GM21423 (cell line): ENCODE measurements around the gene COG6.

Source experiments
- ATAC-seq: cut with Tn5 transposase; IDR thresholded peaks from one replicate; pipeline ENCODE4 v1.9.1; 2021; ENCODE audit warnings: mild to moderate bottlenecking, moderate library complexity; ENCODE audit not compliant: unreplicated experiment

The COG6 gene

DNA sequence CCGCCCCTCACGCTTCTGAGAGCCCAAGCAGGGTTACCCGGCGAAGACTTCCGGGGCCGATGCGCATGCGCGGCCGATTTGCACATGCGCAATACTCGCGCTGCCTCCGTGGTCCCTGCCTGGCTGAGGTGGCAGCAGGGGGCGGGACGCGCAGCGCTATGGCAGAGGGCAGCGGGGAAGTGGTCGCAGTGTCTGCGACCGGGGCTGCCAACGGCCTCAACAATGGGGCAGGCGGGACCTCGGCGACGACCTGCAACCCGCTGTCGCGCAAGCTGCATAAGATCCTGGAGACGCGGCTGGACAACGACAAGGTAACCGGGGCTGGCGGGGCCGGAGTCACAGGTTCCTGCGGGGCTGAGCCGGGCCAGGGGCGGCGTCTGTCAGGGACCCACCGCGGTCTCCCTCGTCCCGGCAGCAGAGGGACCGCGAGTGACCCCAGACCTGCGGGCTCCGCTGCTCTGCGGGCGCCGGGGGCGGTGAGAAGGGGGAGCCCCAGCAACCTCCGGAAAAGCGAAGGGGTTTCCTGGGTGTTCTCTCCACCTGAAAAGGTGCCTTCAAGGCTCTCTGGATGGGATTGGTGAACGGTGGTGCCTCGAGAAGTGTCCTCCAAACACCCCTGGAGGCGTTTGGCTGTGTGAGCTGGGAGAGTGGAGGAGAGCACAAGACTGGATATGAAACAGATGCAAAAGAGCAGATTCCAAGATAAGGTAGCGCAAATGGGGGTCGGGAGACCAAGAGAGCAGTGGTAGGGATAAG lies at the start of gene COG6:
COG6 (plus strand) TSS at position 94 of the 756 bp plus-strand sequence; CDS start at position 159, 65 bp downstream.
- ATAC-seq, result peak; percentile 93

GRCh38 chr13:39605677-39606320 lies 49.7 kb upstream of the COG6 start:
- no peak for ATAC-seq

DNA sequence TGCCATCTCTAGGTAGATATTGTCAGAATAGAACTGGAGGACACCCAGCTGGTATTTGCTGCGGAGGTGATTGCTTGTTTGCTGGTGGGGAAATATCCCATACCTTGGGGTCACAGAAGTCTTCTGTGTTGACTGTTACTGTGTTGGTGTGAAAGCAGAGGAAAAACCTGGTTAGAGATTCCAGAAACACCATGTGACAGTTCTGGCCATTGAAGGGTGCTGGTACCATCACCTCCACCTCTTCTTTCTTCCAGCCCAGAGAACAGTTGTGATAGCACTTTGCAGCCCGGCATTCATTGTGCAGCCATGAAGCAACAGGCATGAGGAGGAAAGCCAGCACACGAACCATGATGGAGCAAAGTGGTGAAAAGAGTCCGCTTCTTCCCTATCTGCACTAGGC lies 47.6 kb upstream of the COG6 start:
- no peak for ATAC-seq

GRCh38 chr13:39612023-39612637 lies 43.3 kb upstream of the COG6 start:
- no peak for ATAC-seq

DNA sequence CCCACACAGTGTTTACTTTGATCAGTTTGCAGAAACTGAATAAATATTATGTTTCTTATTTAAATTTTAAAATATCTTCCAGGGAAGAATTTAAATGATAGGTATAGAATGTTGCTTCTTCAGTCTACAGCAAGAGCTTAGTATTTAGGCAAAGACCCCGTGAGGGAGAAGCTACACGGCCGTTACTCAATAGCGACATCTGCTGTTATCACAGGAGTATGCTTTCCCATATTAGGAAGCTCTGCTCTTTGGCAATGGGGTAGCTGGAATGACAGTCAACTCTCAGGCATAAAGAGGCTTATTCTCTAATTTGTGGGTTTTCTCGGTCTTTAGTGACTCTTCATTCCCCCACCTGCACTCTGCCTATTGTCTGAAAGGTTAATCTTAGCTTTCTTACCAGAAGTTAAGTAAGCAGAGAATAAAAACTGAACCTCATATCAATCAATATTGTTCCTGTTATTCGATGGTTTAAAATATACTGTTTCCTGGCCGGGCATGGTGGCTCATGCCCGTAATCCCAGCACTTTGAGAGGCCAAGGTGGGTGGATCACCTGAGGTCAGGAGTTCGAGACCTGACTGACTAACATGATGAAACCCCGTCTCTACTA lies 39.3 kb upstream of the COG6 start:
- ATAC-seq, result peak; percentile 64

GRCh38 chr13:39618561-39618960 lies 36.9 kb upstream of the COG6 start:
- no peak for ATAC-seq

DNA sequence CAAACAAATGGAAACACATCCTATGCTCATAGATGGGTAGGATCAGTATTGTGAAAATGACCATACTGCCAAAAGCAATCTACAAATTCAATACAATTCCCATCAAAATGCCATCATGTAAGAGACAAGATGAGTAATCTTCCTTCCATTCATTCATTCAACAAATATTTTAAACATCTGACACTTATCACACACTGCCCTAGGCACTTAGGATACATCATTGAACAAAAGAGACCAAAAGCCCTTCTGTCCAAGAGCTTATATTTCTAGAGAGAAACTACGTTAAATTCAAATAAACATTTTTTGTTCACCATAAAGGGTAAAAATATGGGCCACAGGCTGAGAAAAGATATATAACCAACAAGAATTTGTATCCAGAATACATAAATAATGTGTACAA lies 32.0 kb upstream of the COG6 start:
- ATAC-seq, result no peak

DNA sequence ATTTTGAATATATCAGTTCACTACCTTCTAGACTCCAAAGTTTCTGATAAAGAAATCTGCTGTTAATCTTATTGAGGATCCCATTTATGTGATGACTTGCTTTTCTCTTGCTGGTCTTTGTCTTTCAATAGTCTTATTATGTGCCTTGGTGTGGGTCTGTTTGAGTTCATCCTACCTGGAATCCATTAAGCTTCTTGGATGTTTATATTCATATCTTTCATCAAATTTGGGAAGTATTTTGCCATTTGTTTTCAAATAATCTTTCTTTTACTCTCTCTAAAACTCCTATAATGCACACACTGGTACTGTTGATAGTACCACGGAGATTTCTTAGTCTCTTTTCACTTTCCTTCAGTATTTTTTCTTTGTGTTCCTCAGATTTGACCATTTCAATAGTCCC lies 24.2 kb upstream of the COG6 start:
- ATAC-seq, result no peak

DNA sequence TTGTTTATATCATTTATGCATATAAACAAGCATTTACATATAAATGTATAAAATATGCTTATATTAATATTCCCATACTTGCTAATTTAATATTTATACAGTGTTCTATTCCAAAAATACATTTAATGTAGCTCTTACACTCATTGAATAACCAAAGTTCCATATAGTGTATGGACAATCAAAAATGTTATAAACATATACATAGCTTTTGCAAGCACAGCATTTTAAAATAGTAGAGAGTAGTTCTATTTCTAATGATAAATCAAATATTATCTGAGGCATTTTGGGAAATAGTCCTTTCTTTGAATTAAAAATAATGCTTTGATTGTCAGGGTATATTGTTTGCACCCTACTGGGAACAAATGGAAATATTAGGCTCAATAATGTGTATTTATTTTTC lies 22.5 kb upstream of the COG6 start:
- ATAC-seq, result no peak

- ATAC-seq, result no peak
These were observed 19.9 kb upstream of the COG6 start for GRCh38 chr13:39635564-39635963.

DNA sequence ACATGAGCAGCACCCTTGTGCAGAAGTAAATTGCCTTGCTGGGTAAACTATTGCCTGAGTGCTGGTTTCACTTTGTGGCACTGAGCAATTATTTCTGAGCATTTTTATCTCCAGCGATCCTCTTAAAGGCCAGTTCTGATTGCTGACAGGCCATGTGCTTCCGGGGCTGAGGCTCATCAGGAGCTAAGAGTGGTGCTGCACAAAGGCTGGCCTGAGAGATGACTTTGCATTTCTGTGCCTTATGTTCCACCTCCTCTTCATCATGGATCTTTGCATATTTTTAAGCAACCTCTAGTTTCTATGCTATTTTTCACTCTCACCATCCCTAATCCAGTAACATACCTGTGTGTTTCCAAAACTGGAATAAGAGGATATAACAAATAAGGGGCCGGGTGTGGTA lies 17.6 kb upstream of the COG6 start:
- ATAC-seq, result no peak

- no peak for ATAC-seq
These were observed 13.8 kb upstream of the COG6 start for GRCh38 chr13:39641645-39642044.

DNA sequence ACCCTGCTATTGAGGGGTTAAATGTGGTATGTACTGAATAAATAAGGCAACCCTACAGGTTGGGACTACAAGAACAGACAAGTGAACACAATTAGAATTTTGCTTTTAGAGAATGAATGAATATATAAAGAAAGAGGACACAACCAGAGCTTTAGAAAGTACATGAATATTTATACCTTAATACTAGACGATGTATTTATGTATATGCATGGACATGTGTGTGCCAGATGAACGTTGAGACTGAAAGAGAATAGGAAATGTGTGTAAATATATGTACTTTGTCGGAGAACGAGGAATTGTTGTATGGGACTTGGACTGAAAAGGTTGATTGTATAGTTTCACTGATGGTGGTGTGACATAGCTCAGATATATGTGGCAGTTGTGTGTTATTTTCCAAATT lies 9.3 kb upstream of the COG6 start:
- no peak for ATAC-seq

- ATAC-seq, result peak; percentile 3
These were observed 357 bp upstream of the COG6 start for GRCh38 chr13:39655041-39655568.

GRCh38 chr13:39656325-39656677 lies 839 bp downstream of the COG6 start:
- no peak for ATAC-seq

DNA sequence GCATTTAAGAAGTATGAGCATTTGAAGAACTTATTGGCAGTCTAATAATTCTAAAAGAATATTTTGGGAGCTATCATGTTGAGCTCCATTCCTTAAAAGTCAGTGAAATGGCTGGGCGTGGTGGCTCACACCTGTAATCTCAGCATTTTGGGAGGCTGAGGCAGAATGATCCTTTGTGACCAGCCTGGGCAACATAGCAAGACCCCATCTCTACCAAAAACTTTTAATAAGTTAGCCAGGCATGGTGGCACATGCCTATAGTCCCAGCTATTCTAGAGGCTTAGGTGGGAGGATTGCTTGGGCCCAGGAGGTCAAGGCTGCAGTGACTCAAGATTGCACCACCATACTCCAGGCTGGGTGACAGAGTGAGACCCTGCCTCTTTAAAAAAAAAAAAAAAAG lies 8.0 kb downstream of the COG6 start:
- no peak for ATAC-seq

DNA sequence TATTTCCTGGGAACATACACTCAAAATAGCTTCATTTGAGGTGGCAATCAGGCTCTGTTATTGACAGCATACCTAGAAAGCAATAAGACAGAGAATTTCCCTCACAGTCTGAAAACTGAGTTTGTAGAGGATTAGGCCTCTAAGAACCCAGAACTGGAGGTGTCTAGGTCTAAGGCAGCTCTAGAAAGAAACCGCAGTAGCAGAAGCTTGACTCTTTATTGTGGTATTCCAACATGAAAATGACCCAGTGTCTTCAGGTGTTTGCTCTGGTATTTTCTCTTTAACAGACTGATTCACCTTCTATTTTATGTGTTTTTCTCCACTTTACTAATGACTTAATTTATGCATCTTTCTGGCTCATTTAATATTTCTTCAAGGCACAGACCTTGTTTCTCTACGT lies 8.5 kb downstream of the COG6 start:
- ATAC-seq, result no peak

DNA sequence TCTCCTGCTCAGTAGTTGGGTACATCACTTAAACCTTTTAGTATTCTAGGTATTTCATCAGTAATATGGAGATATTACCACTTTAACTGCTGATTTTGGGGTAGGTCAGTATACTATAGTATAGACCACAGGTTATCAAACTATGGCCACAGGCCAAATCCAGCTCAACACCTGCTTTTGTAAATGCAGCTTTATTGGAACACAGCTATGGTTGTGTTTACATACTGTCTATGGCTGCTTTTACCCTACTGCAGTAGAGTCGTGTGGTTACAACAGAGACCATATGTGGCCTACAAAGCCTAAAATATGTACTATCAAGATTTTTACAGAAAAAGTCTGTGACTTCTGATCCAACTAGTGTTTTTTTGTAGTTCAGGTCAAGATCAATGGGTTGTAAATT lies 10.3 kb downstream of the COG6 start:
- no peak for ATAC-seq

- no peak for ATAC-seq
These were observed 15.0 kb downstream of the COG6 start for GRCh38 chr13:39670445-39670844.

- ATAC-seq, result no peak
These were observed 17.1 kb downstream of the COG6 start for GRCh38 chr13:39672378-39673132.

DNA sequence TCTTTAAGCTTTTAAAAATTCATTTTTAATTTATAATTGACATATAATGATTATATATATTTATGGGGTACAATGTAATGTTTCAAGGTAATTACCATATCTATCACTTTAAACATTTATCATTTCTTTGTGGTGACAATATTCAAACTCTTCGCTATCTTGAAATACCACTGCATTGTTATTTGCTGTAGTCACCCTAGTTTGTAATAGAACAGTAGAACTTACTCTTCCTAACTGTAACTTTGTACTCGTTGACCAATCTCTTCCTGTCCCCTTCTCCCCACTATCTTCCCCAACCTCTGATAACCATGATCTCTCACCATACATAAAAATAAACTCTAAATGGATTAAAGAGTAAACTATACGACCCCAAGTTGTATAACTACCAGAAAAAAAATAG lies 20.4 kb downstream of the COG6 start:
- no peak for ATAC-seq
